GM12878 (cell line): ENCODE results near the gene KCNK5. TPM values are rescaled to one million over a fixed set of nuclear protein-coding genes. Genes with fewer than 3 reads are reported as not detected.

Experiments used
- ATAC-seq: fragments of 200-7000 bp; cut with Tn5 transposase; 3 replicates; pipeline ENCODE4 v1.9.1; 2020; ENCODE audit warnings: mild to moderate bottlenecking, moderate library complexity
- BruUV-seq: library from RNA; stranded (reverse); fragments of 400-500 nt; replicated peaks from 2 replicates; lab custom pipeline; 2021; lab: Mats Ljungman, UMichigan
- CTCF ChIA-PET: fragments of 300-600 bp; sonication (Branson Sonifier 250); formaldehyde crosslinking; extraction: SDS; loops from one replicate; lab custom pipeline; 2021; ENCODE audit warnings: inconsistent platforms; lab: Yijun Ruan, JAX
- POLR2A ChIA-PET: fragments of 350-600 bp; formaldehyde crosslinking; extraction: SDS; loops from one replicate; lab custom pipeline; 2021; ENCODE audit warnings: inconsistent platforms; lab: Charles Lee
- RAD21 ChIA-PET: fragments of 300-600 bp; sonication (Branson Sonifier 250); formaldehyde crosslinking; loops from one replicate; lab custom pipeline; 2023; ENCODE audit warnings: antibody characterized with exemption; ENCODE audit not compliant: unreplicated experiment; lab: Charles Lee
- SMC1A ChIA-PET: fragments of 300-600 bp; sonication (Branson Sonifier 250); formaldehyde crosslinking; loops from one replicate; lab custom pipeline; 2023; ENCODE audit not compliant: unreplicated experiment, uncharacterized antibody; lab: Charles Lee
- DNase-seq: peaks from one replicate; pipeline ENCODE4 v3.0.0-alpha.2; 2011; ENCODE audit warnings: low read depth, low spot score
- FAIRE-seq: peaks from 3 replicates; lab custom pipeline; 2011; peaks lifted over from hg19 to GRCh38; lab: Jason Lieb, UNC
- H2AFZ ChIP-seq: 2 replicates; pipeline ENCODE4 v1.6.0; 2011; ENCODE audit warnings: low read depth, low read length, control low read depth; ENCODE audit not compliant: control insufficient read depth
- H3K27ac ChIP-seq: 2 replicates; pipeline ENCODE4 v1.5.1; 2011; ENCODE audit warnings: control low read depth; ENCODE audit not compliant: control insufficient read depth, insufficient read depth
- H3K27me3 ChIP-seq, 2 experiments: replicated peaks in 1 of 2; 2 replicates each; pipeline versions ENCODE4 v1.6.0 to v1.6.1; 2011; ENCODE audit warnings: low read length in 1 of 2; ENCODE audit not compliant: control insufficient read depth in 2 of 2, insufficient read depth in 2 of 2
- H3K36me3 ChIP-seq, 2 experiments: 2 replicates each; pipeline ENCODE4 v1.5.1; 2011; ENCODE audit warnings: low read length in 1 of 2; ENCODE audit not compliant: control insufficient read depth in 2 of 2, insufficient read depth in 2 of 2
- H3K4me1 ChIP-seq: 2 replicates; pipeline ENCODE4 v1.6.1; 2011; ENCODE audit warnings: mild to moderate bottlenecking, low read length, moderate library complexity, mixed read lengths; ENCODE audit not compliant: control insufficient read depth, insufficient read depth
- H3K4me2 ChIP-seq: 2 replicates; pipeline ENCODE4 v1.6.0; 2011; ENCODE audit warnings: control low read depth; ENCODE audit not compliant: control insufficient read depth, insufficient read depth
- H3K4me3 ChIP-seq: fragments of 200-600 bp; sonication (generic); 2 replicates; pipeline ENCODE4 v1.5.1; 2016
- H3K79me2 ChIP-seq: 2 replicates; pipeline ENCODE4 v1.6.0; 2011; ENCODE audit warnings: low read length; ENCODE audit not compliant: control insufficient read depth, insufficient read depth
- H3K9ac ChIP-seq: 2 replicates; pipeline ENCODE4 v1.8.0; 2011; ENCODE audit warnings: low read length, control low read depth, mixed read lengths; ENCODE audit not compliant: control insufficient read depth, insufficient read depth
- H3K9me3 ChIP-seq: replicated peaks from 3 replicates; pipeline ENCODE4 v1.5.1; 2011; ENCODE audit warnings: mild to moderate bottlenecking, low read length; ENCODE audit not compliant: control insufficient read depth, insufficient read depth
- H4K20me1 ChIP-seq: 2 replicates; pipeline ENCODE4 v1.6.0; 2011; ENCODE audit not compliant: control insufficient read depth, insufficient read depth
- BCL11A ChIP-seq: IDR thresholded peaks from 2 replicates; pipeline ENCODE4 v1.6.1; 2011; ENCODE audit warnings: low read depth, low read length
- CEBPB ChIP-seq, 2 experiments: fragments of 150-350 bp in 1 of 2; IDR thresholded peaks; 2 replicates each; pipeline ENCODE4 v1.6.1; 2012 to 2014; ENCODE audit warnings: low read depth in 2 of 2, low read length in 2 of 2, borderline replicate concordance in 1 of 2, inconsistent platforms in 1 of 2
- E2F4 ChIP-seq: IDR thresholded peaks from 2 replicates; pipeline ENCODE4 v1.6.1; 2012; ENCODE audit warnings: low read depth, low read length, improper control_type of control experiment
- IKZF2 ChIP-seq, 2 experiments: fragments of 450-650 bp; IDR thresholded peaks; 2 replicates each; pipeline ENCODE4 v1.6.1; 2017; ENCODE audit warnings: mild to moderate bottlenecking in 2 of 2, moderate library complexity in 2 of 2
- IRF4 ChIP-seq: IDR thresholded peaks from 2 replicates; pipeline ENCODE4 v1.6.1; 2011; ENCODE audit warnings: low read depth, low read length
- MLLT1 ChIP-seq: fragments of 450-650 bp; IDR thresholded peaks from 2 replicates; pipeline ENCODE4 v1.6.1; 2016; ENCODE audit warnings: mild to moderate bottlenecking
- MTA3 ChIP-seq: IDR thresholded peaks from 2 replicates; pipeline ENCODE4 v1.6.1; 2012; ENCODE audit warnings: low read length, inconsistent platforms, borderline replicate concordance
- NFIC ChIP-seq: IDR thresholded peaks from 2 replicates; pipeline ENCODE4 v1.6.1; 2012; ENCODE audit warnings: low read depth, mild to moderate bottlenecking, inconsistent platforms, low read length, moderate library complexity
- NRF1 ChIP-seq: conservative IDR thresholded peaks from 2 replicates; pipeline ENCODE4 v1.6.1; 2011; ENCODE audit warnings: mild to moderate bottlenecking, low read depth, low read length, improper control_type of control experiment
- PRDM15 ChIP-seq: fragments of 450-650 bp; formaldehyde crosslinking; IDR thresholded peaks from 2 replicates; pipeline ENCODE4 v1.4.0; 2020; ENCODE audit warnings: mild to moderate bottlenecking, moderate library complexity
- REST ChIP-seq: IDR thresholded peaks from 2 replicates; pipeline ENCODE4 v1.6.1; 2012; ENCODE audit warnings: mild to moderate bottlenecking, low read depth, low read length
- SIX5 ChIP-seq: IDR thresholded peaks from 2 replicates; pipeline ENCODE4 v1.6.1; 2011; ENCODE audit warnings: mild to moderate bottlenecking, low read depth, low read length, moderate library complexity; ENCODE audit not compliant: severe bottlenecking
- SMAD5 ChIP-seq: IDR thresholded peaks from 2 replicates; pipeline ENCODE4 v1.6.1; 2016; ENCODE audit warnings: antibody characterized with exemption, low read depth
- SPI1 ChIP-seq: IDR thresholded peaks from 2 replicates; pipeline ENCODE4 v1.6.1; 2011; ENCODE audit warnings: low read depth, mild to moderate bottlenecking, low read length, moderate library complexity, borderline replicate concordance; ENCODE audit not compliant: insufficient read depth
- STAT1 ChIP-seq: fragments of 450-650 bp; conservative IDR thresholded peaks from 2 replicates; pipeline ENCODE4 v1.6.1; 2014; ENCODE audit warnings: antibody characterized with exemption, mild to moderate bottlenecking
- WGBS: methylation state at CpG from one replicate; pipeline ENCODE4 v1.1.6; 2016; ENCODE audit warnings: low lambda C conversion rate; ENCODE audit not compliant: insufficient replicate concordance, insufficient coverage; ENCODE audit errors: missing lambda C conversion rate; 5-methylcytosine and 5-hydroxymethylcytosine counted together
- in situ Hi-C: fragments of 300-500 bp; cut with MboI; formaldehyde crosslinking; loops from 9 replicates; pipeline ENCODE4 v1.14.3; 2018; ENCODE audit warnings: mixed read lengths
- intact Hi-C: fragments of 100-400 bp; cut with micrococcal nuclease; formaldehyde crosslinking; loops from one replicate; pipeline ENCODE4 v1.14.2; 2022; ENCODE audit not compliant: unreplicated experiment
- polyA plus RNA-seq, 11 experiments: library from polyadenylated mRNA; depleted of rRNA in 4 of 11; unstranded in 6 of 11; stranded (reverse) in 5 of 11; fragments of >200 nt; fragmentation: Nextera tagmentation in 4 of 11; fragmentation: Illumina TruSeq in 1 of 11; extraction: Ambion mirVana in 4 of 11; extraction: Trizol in 1 of 11; gene quantifications; 1 replicate in 1 of 11; 2 replicates in 10 of 11; pipeline versions ENCODE4 v1.2.1 to v1.2.3, GENCODE V29; 2011 to 2016; ENCODE audit warnings: inconsistent platforms in 2 of 11, missing spikeins in 2 of 11, low read depth in 1 of 11
- total RNA-seq, 4 experiments: library from RNA; depleted of rRNA in 3 of 4; stranded (reverse); fragments of >200 nt in 3 of 4; fragmentation: Illumina TruSeq in 1 of 4; extraction: Trizol in 1 of 4; gene quantifications; 2 replicates each; pipeline versions ENCODE4 v1.2.1 to v1.2.3, GENCODE V29; 2013 to 2021

Gene KCNK5
- total and polyA plus RNA-seq, 10 of the 15 experiments (the other 5 are each of a cell fraction or from before 2014, with no cell fraction given), result 0.11 to 4.2 (median 2.1) TPM

- Histone ChIP-seq H3K9ac (no peak overlapping the region), H3K9me3 (no peaks in the 10 kb centered on the region; the same call in none of the 3 replicates), H3K27ac (no peak overlapping the region), H3K79me2 (no peaks in the 10 kb centered on the region)
- no TSS peak for BruUV-seq
- ATAC-seq (no peak), FAIRE-seq (no peak)
- CTCF ChIA-PET, result no interaction called here
- no peak for TF ChIP-seq IRF4
- no peak for TF ChIP-seq SMAD5
- TF ChIP-seq NFIC, result no peak
- no peak for TF ChIP-seq SPI1
- TF ChIP-seq STAT1, result no peak
- TF ChIP-seq CEBPB (IDR thresholded peaks at IDR 0.05; ENCODE audit: borderline replicate concordance in 1 of 2, low read depth in 2 of 2, low read length in 2 of 2), result no peak
- TF ChIP-seq PRDM15 (CRISPR knock-in tag), result no peak
- no peak for TF ChIP-seq IKZF2 (IDR thresholded peaks at IDR 0.05)
- TF ChIP-seq SIX5, result no peak
- TF ChIP-seq MLLT1, result no peak
- no peak for TF ChIP-seq NRF1
- TF ChIP-seq BCL11A, result no peak
- TF ChIP-seq E2F4, result no peak
- TF ChIP-seq REST, result no peak
- TF ChIP-seq MTA3, result no peak
- TF ChIP-seq, all 136 proteins: peak for 0
- no peak for DNase-seq
- no peak overlapping the region for H2AFZ ChIP-seq
- H3K4me1 ChIP-seq, result no peaks in the 10 kb centered on the region
- H3K4me2 ChIP-seq, result no peak overlapping the region
- SMC1A ChIA-PET, result interaction anchor here (0.7 to 2.1 kb wide), 3 partner anchors 20 to 131 kb away, joined by 3 to 6 read pairs (median 3); no protein-coding TSS in a partner anchor
- no peak overlapping the region for H3K4me3 ChIP-seq
- POLR2A ChIA-PET, result no interaction called here
- RAD21 ChIA-PET, result no interaction called here
- 9% methylated on average over 5 of the region's 5 CpGs for WGBS
- intact Hi-C loops (no loop called here), in situ Hi-C loops (no loop called here)
- no peaks in the 10 kb centered on the region for H3K36me3 ChIP-seq
- H4K20me1 ChIP-seq, result no peaks in the 10 kb centered on the region
- peaks cover 0 to 3% of the 10 kb centered on the region in 2 experiments; a peak in 2 of 4 replicates for H3K27me3 ChIP-seq
Measured at GRCh38 chr6:39172377-39172757, 56.9 kb downstream of the KCNK5 start.
